Osteoblast (primary cell): ENCODE data around the gene CCNG2. TPM values are rescaled to one million over a fixed set of nuclear protein-coding genes. Genes with fewer than 3 reads are reported as not detected.
A peak's percentile ranks its signal among the peaks of the same experiment; 100 is the strongest.

Source experiments
- DNase-seq: peaks from one replicate; pipeline ENCODE4 v3.0.0; 2011; ENCODE audit warnings: low spot score, mixed read lengths; ENCODE audit not compliant: insufficient read length; ENCODE audit errors: missing footprints
- H2AFZ ChIP-seq: 2 replicates; pipeline ENCODE4 v1.6.0; 2011; ENCODE audit warnings: mild to moderate bottlenecking, low read length
- H3K27ac ChIP-seq: 2 replicates; pipeline ENCODE4 v1.5.1; 2011; ENCODE audit warnings: mild to moderate bottlenecking, low read depth, low read length, moderate library complexity
- H3K27me3 ChIP-seq: 2 replicates; pipeline ENCODE4 v1.6.0; 2012; ENCODE audit warnings: mild to moderate bottlenecking, control low read depth, inconsistent platforms, low read length, moderate library complexity; ENCODE audit not compliant: insufficient read depth
- H3K36me3 ChIP-seq: 2 replicates; pipeline ENCODE4 v1.5.1; 2011; ENCODE audit warnings: mild to moderate bottlenecking, low read length, control low read depth, moderate library complexity; ENCODE audit not compliant: insufficient read depth
- H3K4me1 ChIP-seq: 2 replicates; pipeline ENCODE4 v1.5.1; 2011; ENCODE audit warnings: mild to moderate bottlenecking, low read length, control low read depth, moderate library complexity; ENCODE audit not compliant: insufficient read depth
- H3K4me2 ChIP-seq: 2 replicates; pipeline ENCODE4 v1.6.0; 2011; ENCODE audit warnings: mild to moderate bottlenecking, low read length; ENCODE audit not compliant: insufficient read depth
- H3K4me3 ChIP-seq: fragments of 200-600 bp; sonication (generic); 3 replicates; pipeline ENCODE4 v1.5.1; 2012; ENCODE audit warnings: mild to moderate bottlenecking, low read length, inconsistent platforms; ENCODE audit not compliant: insufficient read depth
- H3K79me2 ChIP-seq: 2 replicates; pipeline ENCODE4 v1.6.0; 2012; ENCODE audit warnings: mild to moderate bottlenecking, low read length, control low read depth, inconsistent platforms; ENCODE audit not compliant: insufficient read depth
- H3K9me3 ChIP-seq: 2 replicates; pipeline ENCODE4 v1.5.1; 2011; ENCODE audit warnings: low read depth, low read length, control low read depth
- H4K20me1 ChIP-seq: 2 replicates; pipeline ENCODE4 v1.6.0; 2012; ENCODE audit warnings: mild to moderate bottlenecking, low read length, control low read depth; ENCODE audit not compliant: insufficient read depth
- CTCF ChIP-seq: IDR thresholded peaks from 2 replicates; pipeline ENCODE4 v1.5.1; 2011; ENCODE audit warnings: mild to moderate bottlenecking, low read depth, low read length, moderate library complexity; ENCODE audit errors: extremely low read depth
- total RNA-seq: library from RNA; depleted of rRNA; stranded (reverse); fragments of >200 nt; gene quantifications from 2 replicates; pipeline ENCODE4 v1.2.3, GENCODE V29; 2012

Gene CCNG2
- total RNA-seq, 1 donor, result 49.2 TPM

GRCh38 chr4:77120886-77121508 is 36.0 kb upstream of the CCNG2 start:
- Histone ChIP-seq H3K4me2 (no peak overlapping the region), H3K9me3 (no peaks in the 10 kb centered on the region), H3K4me1 (no peaks in the 10 kb centered on the region), H4K20me1 (no peaks in the 10 kb centered on the region), H2AFZ (no peak overlapping the region), H3K27me3 (peaks cover 40% of the 10 kb centered on the region), H3K27ac (no peak overlapping the region), H3K4me3 (no peak overlapping the region), H3K79me2 (no peaks in the 10 kb centered on the region), H3K36me3 (no peaks in the 10 kb centered on the region)
- TF ChIP-seq CTCF, result peak; percentile 5
- DNase-seq, result peak; percentile 48

GRCh38 chr4:77121736-77122240 is 35.2 kb upstream of the CCNG2 start:
- H3K4me1 ChIP-seq, result no peaks in the 10 kb centered on the region
- no peak for DNase-seq
- H3K4me2 ChIP-seq, result no peak overlapping the region

GRCh38 chr4:77122656-77123055 is 34.4 kb upstream of the CCNG2 start:
- Histone ChIP-seq H3K27ac (no peak overlapping the region), H3K4me2 (no peak overlapping the region), H3K4me1 (no peaks in the 10 kb centered on the region), H3K79me2 (no peaks in the 10 kb centered on the region), H3K36me3 (no peaks in the 10 kb centered on the region), H3K9me3 (no peaks in the 10 kb centered on the region), H2AFZ (no peak overlapping the region), H3K27me3 (peaks cover 49% of the 10 kb centered on the region), H4K20me1 (no peaks in the 10 kb centered on the region), H3K4me3 (no peak overlapping the region)
- TF ChIP-seq CTCF, result no peak
- no peak for DNase-seq

More at GRCh38 chr4:77121736-77122240, 35.2 kb upstream of the CCNG2 start:
- Histone ChIP-seq H3K79me2 (no peaks in the 10 kb centered on the region), H2AFZ (no peak overlapping the region), H3K9me3 (no peaks in the 10 kb centered on the region), H4K20me1 (no peaks in the 10 kb centered on the region), H3K27ac (no peak overlapping the region), H3K27me3 (peaks cover 40% of the 10 kb centered on the region), H3K4me3 (no peak overlapping the region), H3K36me3 (no peaks in the 10 kb centered on the region)
- TF ChIP-seq CTCF, result no peak

GRCh38 chr4:77123411-77123810 is 33.6 kb upstream of the CCNG2 start:
- Histone ChIP-seq H3K4me3 (no peak overlapping the region), H3K27ac (no peak overlapping the region), H3K27me3 (peaks cover 50% of the 10 kb centered on the region), H3K79me2 (no peaks in the 10 kb centered on the region), H3K4me2 (no peak overlapping the region), H2AFZ (no peak overlapping the region), H3K4me1 (no peaks in the 10 kb centered on the region), H4K20me1 (no peaks in the 10 kb centered on the region), H3K36me3 (no peaks in the 10 kb centered on the region), H3K9me3 (no peaks in the 10 kb centered on the region)
- no peak for TF ChIP-seq CTCF
- no peak for DNase-seq
